ENCODE results near the gene LRG1. TPM values are rescaled to one million over a fixed set of nuclear protein-coding genes. Genes with fewer than 3 reads are reported as not detected.

Gene LRG1
- polyA plus RNA-seq, 1 donor from 2014 or later, result not detected

- Histone ChIP-seq H3K4me3 (ENCODE audit: low read length) (no peak overlapping the region), H3K27ac (ENCODE audit: low read length) (no peak overlapping the region), H3K9me2 (ENCODE audit: insufficient read depth, low read length) (no peaks in the 10 kb centered on the region), H3K36me3 (ENCODE audit: insufficient read depth, low read length) (no peaks in the 10 kb centered on the region), H3K27me3 (ENCODE audit: insufficient read depth, low read depth, low read length) (no peaks in the 10 kb centered on the region), H3K9me3 (ENCODE audit: low read length) (no peaks in the 10 kb centered on the region), H3F3A (ENCODE audit: insufficient read depth, low read length, poor library complexity, severe bottlenecking) (no peaks in the 10 kb centered on the region), H3K4me2 (ENCODE audit: low read length) (no peak overlapping the region), H2AFZ (ENCODE audit: low read depth, low read length) (no peak overlapping the region), H3K79me2 (replicated peaks; ENCODE audit: insufficient read depth, low read length) (no peaks in the 10 kb centered on the region), H4K20me1 (ENCODE audit: insufficient read depth) (no peaks in the 10 kb centered on the region), H3K9ac (ENCODE audit: low read length) (no peak overlapping the region)
- TF ChIP-seq CTCF (IDR thresholded peaks at IDR 0.05; ENCODE audit: poor library complexity, severe bottlenecking), result no peak
- TF ChIP-seq MXI1 (conservative IDR thresholded peaks at IDR 0.05; ENCODE audit: poor library complexity, severe bottlenecking), result no peak
- TF ChIP-seq RAD21 (conservative IDR thresholded peaks at IDR 0.05), result no peak
- no peak for TF ChIP-seq REST (IDR thresholded peaks at IDR 0.05; ENCODE audit: borderline replicate concordance)
- no peak for TF ChIP-seq TAF1 (IDR thresholded peaks at IDR 0.05; ENCODE audit: low read depth)
- no peak for TF ChIP-seq EP300 (conservative IDR thresholded peaks at IDR 0.05; ENCODE audit: poor library complexity, severe bottlenecking)
- no peak for TF ChIP-seq EZH2 (IDR thresholded peaks at IDR 0.05; ENCODE audit: borderline replicate concordance, insufficient read depth, low read length, poor library complexity, severe bottlenecking)
- TF ChIP-seq SMC3 (conservative IDR thresholded peaks at IDR 0.05; ENCODE audit: poor library complexity), result no peak
- TF ChIP-seq POLR2AphosphoS5 (IDR thresholded peaks at IDR 0.05), result no peak
These were observed 34.0 kb downstream of the LRG1 start for GRCh38 chr19:4505570-4506448.

DNA sequence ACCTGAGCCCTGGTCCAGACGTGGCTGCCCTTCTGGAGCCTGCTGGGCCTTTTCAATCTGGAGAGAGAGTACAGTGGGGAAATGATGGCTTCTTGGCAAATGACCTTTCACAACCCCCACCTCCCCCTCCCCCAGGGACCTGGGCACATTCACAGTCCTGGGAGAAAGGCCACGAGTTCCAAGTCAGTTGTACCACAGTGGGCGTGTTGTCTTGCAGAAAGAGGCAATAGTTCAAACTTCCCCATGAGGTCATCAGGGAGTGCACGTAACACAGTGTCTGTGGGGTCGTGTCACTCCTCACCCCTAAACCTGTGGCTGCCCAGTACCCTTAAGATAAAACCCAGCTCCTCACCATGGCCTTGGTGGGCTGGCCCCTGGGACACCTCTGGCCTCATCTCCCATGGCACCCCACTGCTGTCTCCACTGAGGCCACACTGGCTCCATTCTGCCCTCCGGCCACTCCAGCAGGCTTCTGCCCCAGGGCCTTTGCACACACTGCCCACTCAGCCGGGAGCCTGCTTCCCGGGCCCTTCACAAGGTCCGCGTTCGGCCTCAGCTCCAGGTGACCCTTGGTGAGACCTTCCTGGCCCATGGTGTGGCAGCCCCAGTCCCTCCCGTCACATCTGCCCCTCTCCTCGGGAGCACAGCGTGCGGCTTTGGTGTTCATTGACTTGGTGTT is 34.8 kb downstream of the LRG1 start:
- Histone ChIP-seq H3K9ac (ENCODE audit: low read length) (no peak overlapping the region), H3K27ac (ENCODE audit: low read length) (no peak overlapping the region), H3K4me3 (ENCODE audit: low read length) (no peak overlapping the region), H3K4me2 (ENCODE audit: low read length) (no peak overlapping the region), H3F3A (ENCODE audit: insufficient read depth, low read length, poor library complexity, severe bottlenecking) (no peaks in the 10 kb centered on the region), H2AFZ (ENCODE audit: low read depth, low read length) (no peak overlapping the region), H3K79me2 (replicated peaks; ENCODE audit: insufficient read depth, low read length) (no peaks in the 10 kb centered on the region), H3K36me3 (ENCODE audit: insufficient read depth, low read length) (no peaks in the 10 kb centered on the region), H4K20me1 (ENCODE audit: insufficient read depth) (no peaks in the 10 kb centered on the region), H3K9me3 (ENCODE audit: low read length) (no peaks in the 10 kb centered on the region), H3K9me2 (ENCODE audit: insufficient read depth, low read length) (no peaks in the 10 kb centered on the region), H3K27me3 (ENCODE audit: insufficient read depth, low read depth, low read length) (no peaks in the 10 kb centered on the region)
- TF ChIP-seq EP300 (conservative IDR thresholded peaks at IDR 0.05; ENCODE audit: poor library complexity, severe bottlenecking) (no peak), POLR2AphosphoS5 (IDR thresholded peaks at IDR 0.05) (no peak), EZH2 (IDR thresholded peaks at IDR 0.05; ENCODE audit: borderline replicate concordance, insufficient read depth, low read length, poor library complexity, severe bottlenecking) (no peak), SMC3 (conservative IDR thresholded peaks at IDR 0.05; ENCODE audit: poor library complexity) (no peak), MXI1 (conservative IDR thresholded peaks at IDR 0.05; ENCODE audit: poor library complexity, severe bottlenecking) (no peak), CTCF (IDR thresholded peaks at IDR 0.05; ENCODE audit: poor library complexity, severe bottlenecking) (no peak), REST (IDR thresholded peaks at IDR 0.05; ENCODE audit: borderline replicate concordance) (no peak), RAD21 (conservative IDR thresholded peaks at IDR 0.05) (no peak), TAF1 (IDR thresholded peaks at IDR 0.05; ENCODE audit: low read depth) (no peak)

Data from neural cell (in vitro differentiated cells).